NT2/D1 (cell line): Measurements from ENCODE around the gene TUFT1.

Experiments used
- SUZ12 ChIP-seq: IDR thresholded peaks from 2 replicates; pipeline ENCODE4 v1.6.1; 2011; ENCODE audit not compliant: insufficient read length, insufficient read depth; ENCODE audit errors: extremely low read depth
- YY1 ChIP-seq: IDR thresholded peaks from 2 replicates; pipeline ENCODE4 v1.6.1; 2011; ENCODE audit not compliant: insufficient read length, insufficient read depth
- ZNF274 ChIP-seq: IDR thresholded peaks from 2 replicates; pipeline ENCODE4 v1.6.1; 2011; ENCODE audit warnings: mild to moderate bottlenecking, low read depth, low read length

DNA sequence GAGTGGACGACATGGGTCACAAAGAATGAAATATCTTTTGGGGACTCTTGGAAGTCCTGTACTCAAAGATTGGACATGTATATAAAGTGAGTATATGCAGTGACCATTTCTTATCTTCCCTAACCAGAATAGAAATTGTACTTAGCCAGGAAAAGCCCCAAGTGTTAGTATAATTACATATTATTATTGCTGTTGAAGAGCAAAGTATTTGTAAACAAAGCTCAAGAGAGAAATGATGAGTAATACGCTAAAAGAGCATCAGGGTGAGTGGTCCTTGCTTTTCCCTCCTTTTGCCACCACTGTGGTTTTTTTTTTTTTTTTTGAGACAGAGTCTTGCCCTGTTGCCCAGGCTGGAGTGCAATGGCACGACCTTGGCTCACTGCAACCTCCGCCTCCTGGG lies 35.4 kb upstream of the TUFT1 start:
- TF ChIP-seq ZNF274 (no peak), YY1 (no peak), SUZ12 (no peak)
